Suprapubic skin (tissue), 4 donors: Measurements from ENCODE around the gene TTC1. TPM values are rescaled to one million over a fixed set of nuclear protein-coding genes. Genes with fewer than 3 reads are reported as not detected.

Source experiments
- DNase-seq, 2 donors: peaks; one replicate each; pipeline ENCODE4 v3.0.0-alpha.2; 2019; ENCODE audit warnings: low spot score in 2 of 2
- H3K27ac ChIP-seq: fragments of 200-600 bp; sonication (generic); one replicate; pipeline ENCODE4 v1.5.1; 2019
- H3K27me3 ChIP-seq: fragments of 200-600 bp; sonication (generic); one replicate; pipeline ENCODE4 v1.5.1; 2019
- H3K36me3 ChIP-seq: fragments of 200-600 bp; sonication (generic); one replicate; pipeline ENCODE4 v1.5.1; 2019
- H3K4me1 ChIP-seq: fragments of 200-600 bp; sonication (generic); one replicate; pipeline ENCODE4 v1.5.1; 2019
- H3K4me3 ChIP-seq: fragments of 200-600 bp; sonication (generic); one replicate; pipeline ENCODE4 v1.5.1; 2019; ENCODE audit warnings: mild to moderate bottlenecking
- H3K9me3 ChIP-seq: fragments of 200-600 bp; sonication (generic); one replicate; pipeline ENCODE4 v1.5.1; 2019
- CTCF ChIP-seq, 2 donors: fragments of 200-600 bp in 1 of 2; fragments of 450-650 bp in 1 of 2; sonication (generic) in 1 of 2; IDR thresholded peaks; one replicate each; pipeline ENCODE4 v1.5.1; 2016 to 2019; ENCODE audit warnings: antibody characterized with exemption in 2 of 2, mild to moderate bottlenecking in 1 of 2, moderate library complexity in 1 of 2
- EP300 ChIP-seq: sonication (generic); formaldehyde crosslinking; IDR thresholded peaks from one replicate; pipeline ENCODE4 v1.6.1; 2017; ENCODE audit warnings: antibody characterized with exemption
- POLR2A ChIP-seq, 2 donors: fragments of 450-650 bp; IDR thresholded peaks; one replicate each; pipeline ENCODE4 v1.6.1; 2017; ENCODE audit warnings: antibody characterized with exemption in 2 of 2, mild to moderate bottlenecking in 2 of 2, moderate library complexity in 2 of 2
- POLR2AphosphoS5 ChIP-seq, 3 donors: sonication (generic); formaldehyde crosslinking; IDR thresholded peaks; one replicate each; pipeline ENCODE4 v1.6.1; 2017; ENCODE audit warnings: antibody characterized with exemption in 3 of 3
- WGBS: methylation state at CpG from one replicate; pipeline ENCODE4 v1.1.5; 2018; 5-methylcytosine and 5-hydroxymethylcytosine counted together
- total RNA-seq, 4 donors: library from RNA; depleted of rRNA; stranded (reverse); fragments of >200 nt; gene quantifications; one replicate each; pipeline ENCODE4 v1.1.0, GENCODE V29; 2016

Gene TTC1
- total RNA-seq, 4 donors from 2014 or later, result 26.1 to 39.1 (median 30.5) TPM

GRCh38 chr5:160084144-160084543, 75.2 kb downstream of the TTC1 start:
- no peak for TF ChIP-seq POLR2AphosphoS5 (IDR thresholded peaks at IDR 0.05)
- TF ChIP-seq CTCF (IDR thresholded peaks at IDR 0.05), result no peak
- no peak for TF ChIP-seq EP300
- TF ChIP-seq POLR2A (IDR thresholded peaks at IDR 0.05), result no peak
- DNase-seq, result no peak
- Histone ChIP-seq H3K27me3 (no peaks in the 10 kb centered on the region), H3K4me3 (no peak overlapping the region), H3K4me1 (no peaks in the 10 kb centered on the region), H3K36me3 (peaks cover under 1% of the 10 kb centered on the region), H3K9me3 (no peaks in the 10 kb centered on the region), H3K27ac (no peak overlapping the region)
- WGBS, result 83% methylated on average over 1 of the region's 1 CpG

GRCh38 chr5:160087199-160087598, 78.3 kb downstream of the TTC1 start:
- peaks cover 6% of the 10 kb centered on the region for H3K36me3 ChIP-seq
- TF ChIP-seq POLR2A (IDR thresholded peaks at IDR 0.05), result no peak
- TF ChIP-seq POLR2AphosphoS5 (IDR thresholded peaks at IDR 0.05), result no peak
- no peak for TF ChIP-seq CTCF (IDR thresholded peaks at IDR 0.05)
- TF ChIP-seq EP300, result no peak
- DNase-seq, result no peak
- H3K4me1 ChIP-seq, result no peaks in the 10 kb centered on the region
- H3K27ac ChIP-seq, result no peak overlapping the region
- 92% methylated on average over 1 of the region's 1 CpG for WGBS
- no peaks in the 10 kb centered on the region for H3K27me3 ChIP-seq
- no peaks in the 10 kb centered on the region for H3K9me3 ChIP-seq
- no peak overlapping the region for H3K4me3 ChIP-seq

DNA sequence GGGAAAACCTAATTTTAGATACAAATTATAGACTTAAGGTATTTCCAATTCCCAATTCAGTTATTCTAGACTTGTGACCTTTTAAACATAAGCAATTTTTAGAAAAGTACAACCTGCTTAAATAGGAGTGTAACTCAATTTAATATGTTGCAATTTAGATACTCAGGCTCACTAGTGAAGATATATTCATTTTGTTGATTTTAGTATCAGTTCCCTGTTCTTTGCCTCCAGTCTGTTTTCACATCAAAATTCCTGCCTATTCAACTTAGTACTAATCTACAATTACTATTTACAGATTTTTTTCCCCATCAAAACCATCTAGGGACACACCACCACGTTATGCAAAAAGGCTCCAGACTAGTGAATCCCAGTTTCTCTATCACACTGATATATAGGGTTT, 79.9 kb downstream of the TTC1 start:
- WGBS, result 100% methylated on average over 1 of the region's 1 CpG

DNA sequence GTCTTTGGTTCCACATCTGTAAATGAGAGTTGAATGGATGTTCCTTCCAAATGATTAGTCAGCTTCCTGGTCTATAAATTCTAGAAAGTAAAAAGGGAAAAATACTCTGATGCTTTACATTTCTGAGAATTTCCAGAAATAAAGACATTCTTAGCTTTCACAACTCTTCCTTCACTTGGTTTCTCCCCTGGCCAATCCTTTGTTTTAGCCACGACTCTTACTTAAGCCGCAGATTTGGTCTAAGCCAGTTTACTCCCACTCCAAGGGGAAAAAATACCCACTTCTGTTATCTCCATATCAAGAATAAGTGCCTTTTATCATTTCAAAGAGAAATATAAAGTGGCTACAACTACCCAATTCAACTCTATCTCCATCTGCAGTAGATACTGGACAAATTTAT, 80.6 kb downstream of the TTC1 start:
- no peak for DNase-seq
- 88% methylated on average over 2 of the region's 2 CpGs for WGBS
- no peak overlapping the region for H3K4me3 ChIP-seq
- no peak for TF ChIP-seq POLR2AphosphoS5 (IDR thresholded peaks at IDR 0.05)
- TF ChIP-seq POLR2A (IDR thresholded peaks at IDR 0.05), result no peak
- no peak for TF ChIP-seq EP300
- no peak for TF ChIP-seq CTCF (IDR thresholded peaks at IDR 0.05)
- no peaks in the 10 kb centered on the region for H3K9me3 ChIP-seq
- H3K27me3 ChIP-seq, result no peaks in the 10 kb centered on the region
- peaks cover 22% of the 10 kb centered on the region for H3K36me3 ChIP-seq
- no peaks in the 10 kb centered on the region for H3K4me1 ChIP-seq
- H3K27ac ChIP-seq, result no peak overlapping the region

More for the DNA sequence above, 79.9 kb downstream of the TTC1 start:
- no peak for TF ChIP-seq POLR2A (IDR thresholded peaks at IDR 0.05)
- no peak for TF ChIP-seq EP300
- TF ChIP-seq CTCF (IDR thresholded peaks at IDR 0.05), result no peak
- TF ChIP-seq POLR2AphosphoS5 (IDR thresholded peaks at IDR 0.05), result no peak
- Histone ChIP-seq H3K9me3 (no peaks in the 10 kb centered on the region), H3K36me3 (peaks cover 22% of the 10 kb centered on the region), H3K27me3 (no peaks in the 10 kb centered on the region), H3K27ac (no peak overlapping the region), H3K4me3 (no peak overlapping the region), H3K4me1 (no peaks in the 10 kb centered on the region)
- no peak for DNase-seq

DNA sequence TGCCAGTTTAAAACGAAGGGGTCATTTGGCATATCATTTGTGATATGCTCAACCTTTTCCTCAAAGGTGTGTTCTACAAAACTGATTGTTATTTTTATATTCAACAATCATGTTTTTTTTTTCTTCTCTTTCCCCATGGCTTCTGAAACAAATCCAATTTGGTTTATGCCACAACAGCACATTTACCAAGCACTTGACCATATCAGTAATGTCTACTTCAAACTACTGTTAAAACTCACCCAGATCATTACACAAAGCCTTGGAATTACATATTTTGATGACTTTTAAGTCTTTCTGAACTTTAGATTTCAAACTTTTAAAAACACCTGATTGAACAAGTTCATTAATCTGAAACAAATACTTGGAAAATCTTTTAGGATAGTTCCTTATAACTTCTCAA, 81.1 kb downstream of the TTC1 start:
- 88% methylated on average over 1 of the region's 1 CpG for WGBS
- Histone ChIP-seq H3K27ac (no peak overlapping the region), H3K4me1 (no peaks in the 10 kb centered on the region), H3K9me3 (no peaks in the 10 kb centered on the region), H3K4me3 (no peak overlapping the region), H3K36me3 (peaks cover 22% of the 10 kb centered on the region), H3K27me3 (no peaks in the 10 kb centered on the region)
- no peak for TF ChIP-seq POLR2A (IDR thresholded peaks at IDR 0.05)
- TF ChIP-seq CTCF (IDR thresholded peaks at IDR 0.05), result no peak
- no peak for DNase-seq
